GM19455 (cell line): ENCODE measurements around the gene TMEM151B.

ENCODE experiments used
- ATAC-seq: cut with Tn5 transposase; IDR thresholded peaks from one replicate; pipeline ENCODE4 v1.9.1; 2021; ENCODE audit not compliant: unreplicated experiment

Gene TMEM151B

DNA sequence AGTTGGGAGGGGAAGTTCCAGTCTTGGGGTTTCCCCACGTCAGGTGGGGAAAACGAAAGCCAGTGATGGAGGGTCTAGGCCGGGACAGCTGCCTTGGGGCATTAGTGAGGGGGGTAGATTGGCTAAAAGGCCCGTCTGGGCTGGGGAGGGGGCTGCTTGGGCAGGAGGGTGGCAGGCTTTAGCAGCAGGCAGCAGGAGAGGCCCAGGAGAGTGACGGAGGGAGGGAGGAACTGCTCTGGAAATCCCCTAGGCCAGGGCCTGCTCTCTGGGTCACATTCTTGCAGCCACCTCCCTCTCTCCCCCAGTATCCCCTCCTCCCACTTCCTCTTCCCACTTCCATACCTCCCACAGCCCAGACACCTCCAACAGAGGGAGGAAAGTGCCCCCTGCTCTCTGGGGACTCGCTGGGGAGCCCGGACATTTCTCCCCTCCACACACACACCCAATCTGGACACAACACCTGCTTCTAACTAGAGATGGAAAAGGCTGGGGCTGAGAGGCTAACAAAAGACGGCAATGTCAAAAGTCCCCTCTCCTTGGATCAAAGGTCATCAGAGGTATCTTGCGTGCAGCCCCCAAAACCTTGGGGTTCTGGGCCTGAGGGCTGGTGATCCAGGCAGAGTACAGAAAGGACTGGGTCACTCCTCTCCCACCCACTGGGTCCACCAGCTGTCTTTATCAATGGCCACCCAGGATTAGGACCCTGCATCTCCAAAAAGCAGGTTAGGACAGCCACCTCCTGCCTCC is 6.7 kb upstream of the TMEM151B start:
- ATAC-seq: no peak

DNA sequence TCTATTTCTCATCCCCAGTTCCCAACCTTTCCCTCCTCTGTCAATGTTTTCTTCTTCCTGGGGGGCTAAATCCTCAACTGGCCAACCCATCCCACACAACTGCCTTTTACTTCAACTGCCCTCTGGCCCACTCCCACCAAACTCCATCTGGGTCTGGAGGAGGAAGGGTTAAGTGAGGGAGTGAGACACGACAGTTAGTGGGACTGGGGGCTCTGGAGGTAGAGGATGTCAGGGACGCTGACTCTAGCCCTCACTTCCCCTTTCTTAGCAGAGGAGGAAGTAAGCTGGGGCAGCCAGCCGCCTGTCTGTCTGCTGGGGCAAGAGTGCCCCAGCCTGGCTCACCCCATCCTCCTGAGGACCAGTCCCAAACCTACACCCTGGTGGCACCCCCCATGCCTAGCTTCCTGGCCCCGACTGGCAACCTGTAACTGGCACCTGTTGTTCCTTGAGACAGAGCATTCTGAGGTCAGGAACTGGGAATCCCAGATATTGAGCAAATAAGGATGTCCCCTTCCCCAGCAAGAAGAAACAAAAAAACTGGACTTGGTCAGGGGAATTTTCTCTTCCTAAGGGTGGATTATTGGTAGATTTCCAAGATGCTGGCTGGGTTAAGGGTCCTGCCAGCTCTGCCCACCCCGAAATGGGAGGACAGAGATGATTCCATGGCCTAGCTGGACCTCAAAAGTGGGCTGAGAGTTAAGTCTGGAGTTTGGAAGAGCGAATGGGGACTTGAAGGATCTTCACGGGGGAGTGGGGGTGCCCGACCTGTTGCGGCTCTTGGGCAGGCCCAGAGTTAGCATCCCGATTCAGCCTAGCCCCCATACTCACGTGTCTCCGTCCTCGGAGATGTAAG is 5.9 kb upstream of the TMEM151B start:
- no peak for ATAC-seq

- peak; percentile 45 for ATAC-seq
Measured at GRCh38 chr6:44265007-44265721, 5.1 kb upstream of the TMEM151B start, which contains the start of gene NFKBIE. NFKBIE (minus strand) TSS chr6:44265551; CDS start chr6:44265346, 205 bp downstream.

GRCh38 chr6:44265722-44266233 is 4.5 kb upstream of the TMEM151B start:
- no peak for ATAC-seq

DNA sequence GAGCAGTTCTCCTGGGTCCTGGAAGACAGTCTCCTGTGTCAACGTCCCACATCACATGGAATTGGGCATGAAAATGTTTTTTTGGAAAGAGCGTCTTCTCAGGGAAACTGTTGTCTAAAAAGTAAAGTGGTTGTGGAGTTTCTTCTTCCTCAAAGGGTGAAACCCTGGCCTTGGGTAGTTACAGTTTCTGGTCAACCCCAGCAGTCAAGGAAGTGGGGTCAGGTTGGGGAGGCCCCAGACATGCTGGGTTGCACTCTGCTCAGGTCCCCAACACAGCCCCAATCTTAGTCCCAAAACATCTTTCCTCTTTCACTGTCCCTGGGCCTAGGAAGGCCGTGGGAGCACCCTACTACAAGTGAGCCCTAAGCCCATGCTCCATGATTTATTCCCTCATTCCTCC is 3.9 kb upstream of the TMEM151B start:
- ATAC-seq: peak; percentile 29

- no peak for ATAC-seq
Measured at GRCh38 chr6:44267252-44267651, 3.0 kb upstream of the TMEM151B start.

DNA sequence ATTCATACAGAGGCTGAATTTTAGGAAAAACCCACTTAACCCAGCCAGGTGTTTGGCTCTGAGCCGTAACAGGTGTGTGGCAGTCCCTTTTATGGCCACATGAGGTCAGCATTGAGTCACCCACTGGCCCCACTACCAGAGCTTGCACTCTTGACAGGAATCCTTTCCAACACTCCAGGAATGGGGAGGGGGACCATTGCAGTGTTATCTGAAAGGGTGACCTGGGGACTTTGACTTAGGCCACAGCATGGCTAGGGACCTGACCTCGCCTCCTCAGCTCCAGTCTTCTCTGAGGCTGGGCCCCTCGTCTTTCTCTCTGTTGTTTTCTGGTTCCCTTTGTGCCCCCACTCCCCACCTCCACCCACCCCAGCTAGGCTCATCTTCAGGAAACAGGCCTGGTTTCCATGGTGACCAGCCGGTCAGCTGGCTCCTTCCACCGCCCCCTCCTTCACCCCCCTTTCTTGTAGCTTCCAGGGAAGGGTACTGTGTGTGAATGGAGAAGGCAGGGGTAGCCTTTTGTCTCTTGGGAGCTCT is 2.1 kb upstream of the TMEM151B start:
- ATAC-seq: no peak

DNA sequence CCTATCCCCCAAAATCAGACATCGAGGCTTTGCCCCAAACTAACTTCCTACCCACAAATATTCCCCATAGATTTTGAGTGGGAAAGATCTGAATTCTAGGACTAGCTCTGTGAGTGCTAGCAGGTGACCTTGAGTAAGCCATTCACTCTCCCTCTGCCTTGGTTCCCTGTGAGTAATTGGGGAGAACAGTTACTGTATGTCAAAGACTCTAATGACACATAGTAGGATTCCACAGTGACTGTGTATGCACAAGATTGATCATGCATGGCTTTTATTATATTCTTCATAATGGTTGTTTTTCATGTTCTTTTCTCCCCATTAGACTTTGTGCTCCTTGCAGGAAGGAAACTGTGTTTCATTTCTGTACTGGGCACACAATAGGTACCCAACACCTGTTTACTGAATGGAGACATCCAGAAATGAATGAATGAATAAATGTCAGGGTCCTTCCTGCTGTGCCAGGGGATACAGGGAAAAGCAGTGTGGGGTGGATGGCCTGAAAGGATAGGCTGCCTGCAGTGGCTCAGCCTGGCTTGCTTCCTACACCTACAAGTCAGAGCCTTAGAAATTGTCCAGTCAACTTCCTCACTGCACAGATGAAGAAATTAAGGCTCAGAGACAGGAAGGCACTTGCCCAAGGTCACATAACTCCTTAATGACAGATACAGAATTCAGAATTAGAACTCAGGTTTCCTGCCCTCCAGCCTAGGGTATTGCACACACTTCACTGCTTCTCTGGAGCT is 901 bp upstream of the TMEM151B start:
- ATAC-seq: no peak

DNA sequence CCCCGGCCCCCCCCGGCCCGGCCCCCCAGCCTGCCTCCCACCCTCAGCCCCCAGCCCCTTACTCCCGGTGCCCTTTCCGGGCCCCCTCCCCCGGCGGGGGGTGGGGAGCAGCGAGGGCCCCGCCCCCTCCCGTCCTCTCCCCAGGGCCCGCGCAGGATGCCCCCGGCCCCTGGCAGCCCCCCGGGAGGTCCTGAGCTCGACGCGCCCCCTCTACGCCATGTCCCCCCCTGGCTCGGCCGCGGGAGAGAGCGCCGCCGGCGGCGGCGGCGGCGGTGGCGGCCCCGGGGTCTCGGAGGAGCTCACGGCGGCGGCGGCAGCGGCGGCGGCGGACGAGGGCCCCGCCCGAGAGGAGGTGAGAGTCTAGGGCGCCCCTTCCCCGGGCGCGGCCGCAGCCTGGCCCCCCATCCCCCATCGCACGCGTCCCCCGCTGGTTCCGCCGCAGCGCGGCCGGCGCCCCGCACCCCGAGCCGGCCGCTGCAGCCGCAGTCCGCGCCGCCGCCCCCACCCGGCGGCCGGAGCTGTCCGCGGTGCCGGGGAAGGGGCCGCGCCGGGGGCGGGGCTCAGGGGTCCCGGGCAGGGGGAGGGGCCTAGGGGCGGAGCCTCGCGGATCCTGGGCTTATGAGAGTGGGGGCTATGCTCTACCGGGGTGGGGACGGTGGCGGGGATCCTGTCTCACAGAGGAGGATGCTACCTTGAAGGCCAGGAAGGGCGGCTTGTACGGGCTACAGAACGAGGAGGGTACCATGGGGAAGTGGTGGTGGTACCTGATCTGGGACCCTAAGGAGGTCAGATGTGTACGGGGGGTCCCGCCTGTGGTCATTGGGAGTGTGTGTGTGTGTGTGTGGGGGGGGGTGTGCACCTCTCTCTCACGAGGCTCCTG is 516 bp downstream of the TMEM151B start:
- ATAC-seq: no peak

DNA sequence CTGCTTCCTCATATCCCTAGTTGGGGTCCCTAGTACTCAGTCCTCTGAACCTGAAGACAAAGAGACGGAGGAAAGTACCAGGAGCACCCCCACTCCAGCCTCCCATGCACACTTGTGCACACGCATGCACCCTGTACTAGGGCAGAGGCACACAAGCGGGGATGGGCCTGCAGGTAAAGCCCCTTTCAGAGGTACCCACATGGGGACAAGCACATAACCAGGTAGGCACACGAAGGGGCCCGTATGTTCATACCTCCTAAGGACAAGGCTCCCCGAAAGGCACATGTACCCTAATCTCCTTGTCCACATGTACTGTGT is 1.1 kb downstream of the TMEM151B start:
- no peak for ATAC-seq

- ATAC-seq: no peak
Measured at GRCh38 chr6:44271914-44272313, 1.7 kb downstream of the TMEM151B start.

- ATAC-seq: no peak
Measured at GRCh38 chr6:44272529-44272928, 2.3 kb downstream of the TMEM151B start.

DNA sequence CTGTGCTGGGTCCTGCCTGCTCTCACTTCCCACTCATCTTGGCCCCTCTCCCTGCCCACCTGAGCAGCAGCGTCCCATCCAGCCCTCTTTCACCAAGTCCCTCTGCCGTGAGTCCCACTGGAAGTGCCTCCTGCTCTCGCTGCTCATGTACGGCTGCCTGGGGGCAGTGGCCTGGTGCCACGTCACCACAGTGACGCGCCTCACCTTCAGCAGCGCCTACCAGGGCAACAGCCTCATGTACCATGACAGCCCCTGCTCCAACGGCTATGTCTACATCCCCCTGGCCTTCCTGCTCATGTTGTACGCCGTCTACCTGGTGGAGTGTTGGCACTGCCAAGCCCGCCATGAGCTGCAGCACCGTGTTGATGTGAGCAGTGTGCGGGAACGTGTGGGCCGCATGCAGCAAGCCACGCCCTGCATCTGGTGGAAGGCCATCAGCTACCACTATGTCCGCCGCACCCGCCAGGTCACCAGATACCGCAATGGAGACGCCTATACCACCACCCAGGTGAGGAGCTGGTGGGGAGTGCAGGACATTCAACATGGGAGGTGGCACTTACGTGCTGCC is 2.8 kb downstream of the TMEM151B start:
- no peak for ATAC-seq

GRCh38 chr6:44273617-44274016 is 3.4 kb downstream of the TMEM151B start:
- ATAC-seq: no peak

- ATAC-seq: no peak
Measured at GRCh38 chr6:44275271-44275748, 5.1 kb downstream of the TMEM151B start.

GRCh38 chr6:44275749-44276648 is 5.7 kb downstream of the TMEM151B start:
- no peak for ATAC-seq

DNA sequence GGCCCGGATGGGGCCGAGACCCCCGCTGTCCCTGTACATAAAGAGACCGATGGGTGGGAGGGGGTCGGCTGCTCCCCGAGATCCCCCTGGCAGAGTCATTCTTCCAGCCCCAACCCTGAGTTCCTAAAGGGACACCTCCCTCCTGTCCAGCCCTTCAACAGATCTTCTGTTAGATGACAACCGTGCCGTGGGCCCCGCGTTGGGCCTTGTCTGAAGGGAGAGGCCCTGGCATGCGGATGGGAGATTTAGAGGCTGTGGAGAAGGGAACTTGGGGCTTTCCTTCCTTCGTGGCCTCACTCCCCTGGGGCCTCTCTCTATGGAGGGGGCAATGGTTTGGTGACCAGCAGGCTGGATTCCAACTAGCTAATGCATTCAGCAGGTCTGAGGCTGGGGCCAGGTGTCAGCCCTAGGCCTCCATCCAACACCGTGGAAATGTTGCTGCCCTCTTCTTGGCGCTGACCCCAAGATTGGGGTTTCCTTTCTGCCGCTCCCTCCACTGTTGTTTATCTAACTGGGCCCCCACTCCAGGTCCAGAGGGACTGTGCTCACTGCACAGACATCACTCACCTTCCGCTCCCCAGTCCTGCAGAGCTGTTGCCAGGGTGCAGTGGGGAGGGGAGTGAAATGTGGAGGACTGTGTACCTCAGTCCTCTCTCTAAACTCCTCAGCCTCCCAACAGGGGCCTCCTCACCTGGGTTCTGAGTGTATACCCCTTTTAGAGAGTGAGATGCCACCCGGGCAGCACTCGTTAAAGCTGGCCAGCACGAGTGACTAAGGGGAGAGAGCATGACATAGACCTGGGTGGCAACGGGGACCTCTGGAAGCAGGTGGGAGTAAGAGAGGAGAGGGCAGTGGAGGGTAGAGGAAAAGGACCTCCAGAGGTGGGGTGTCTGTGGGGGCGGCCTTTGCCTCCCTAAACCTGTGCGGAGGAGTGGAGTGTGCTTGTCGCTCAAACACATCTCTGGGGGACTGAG is 6.7 kb downstream of the TMEM151B start:
- ATAC-seq: no peak
